HL-60 (cell line): Measurements from ENCODE around the gene ARHGEF12.

Experiments
- GABPA ChIP-seq: IDR thresholded peaks from 2 replicates; pipeline ENCODE4 v1.6.1; 2012; ENCODE audit warnings: low read depth
- POLR2AphosphoS5 ChIP-seq: IDR thresholded peaks from 2 replicates; pipeline ENCODE4 v1.6.1; 2012; ENCODE audit warnings: low read depth
- REST ChIP-seq: IDR thresholded peaks from 2 replicates; pipeline ENCODE4 v1.6.1; 2012; ENCODE audit warnings: low read depth; ENCODE audit not compliant: insufficient replicate concordance
- SPI1 ChIP-seq: IDR thresholded peaks from 2 replicates; pipeline ENCODE4 v1.6.1; 2012; ENCODE audit warnings: low read depth, mild to moderate bottlenecking, borderline replicate concordance
- TF ChIP-seq, protein P1 (sequence below): IDR thresholded peaks from one replicate; pipeline ENCODE4 v1.5.1; 2011; ENCODE audit warnings: low read length, control low read depth, inconsistent platforms; ENCODE audit not compliant: insufficient read depth

GRCh38 chr11:120431633-120432032 lies 95.4 kb downstream of the ARHGEF12 start:
- TF ChIP-seq GABPA, result no peak
- TF ChIP-seq, protein P1, sequence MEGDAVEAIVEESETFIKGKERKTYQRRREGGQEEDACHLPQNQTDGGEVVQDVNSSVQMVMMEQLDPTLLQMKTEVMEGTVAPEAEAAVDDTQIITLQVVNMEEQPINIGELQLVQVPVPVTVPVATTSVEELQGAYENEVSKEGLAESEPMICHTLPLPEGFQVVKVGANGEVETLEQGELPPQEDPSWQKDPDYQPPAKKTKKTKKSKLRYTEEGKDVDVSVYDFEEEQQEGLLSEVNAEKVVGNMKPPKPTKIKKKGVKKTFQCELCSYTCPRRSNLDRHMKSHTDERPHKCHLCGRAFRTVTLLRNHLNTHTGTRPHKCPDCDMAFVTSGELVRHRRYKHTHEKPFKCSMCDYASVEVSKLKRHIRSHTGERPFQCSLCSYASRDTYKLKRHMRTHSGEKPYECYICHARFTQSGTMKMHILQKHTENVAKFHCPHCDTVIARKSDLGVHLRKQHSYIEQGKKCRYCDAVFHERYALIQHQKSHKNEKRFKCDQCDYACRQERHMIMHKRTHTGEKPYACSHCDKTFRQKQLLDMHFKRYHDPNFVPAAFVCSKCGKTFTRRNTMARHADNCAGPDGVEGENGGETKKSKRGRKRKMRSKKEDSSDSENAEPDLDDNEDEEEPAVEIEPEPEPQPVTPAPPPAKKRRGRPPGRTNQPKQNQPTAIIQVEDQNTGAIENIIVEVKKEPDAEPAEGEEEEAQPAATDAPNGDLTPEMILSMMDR, result no peak
- no peak for TF ChIP-seq POLR2AphosphoS5
- no peak for TF ChIP-seq SPI1
- TF ChIP-seq REST, result no peak
